SK-N-MC (cell line): ENCODE results near the gene OR2T2.
"Not testable (repeated sequence)": the region's sequence is repeated elsewhere in the genome, so short reads cannot be mapped to it uniquely, and the experiment has no call there.

Experiments
- EZH2 ChIP-seq: fragments of 200-600 bp; sonication (generic); IDR thresholded peaks from one replicate; pipeline ENCODE4 v1.6.1; 2017; ENCODE audit warnings: antibody characterized with exemption
- POLR2AphosphoS5 ChIP-seq: IDR thresholded peaks from 2 replicates; pipeline ENCODE4 v1.6.1; 2012; ENCODE audit warnings: mild to moderate bottlenecking, low read depth, low read length, borderline replicate concordance

DNA sequence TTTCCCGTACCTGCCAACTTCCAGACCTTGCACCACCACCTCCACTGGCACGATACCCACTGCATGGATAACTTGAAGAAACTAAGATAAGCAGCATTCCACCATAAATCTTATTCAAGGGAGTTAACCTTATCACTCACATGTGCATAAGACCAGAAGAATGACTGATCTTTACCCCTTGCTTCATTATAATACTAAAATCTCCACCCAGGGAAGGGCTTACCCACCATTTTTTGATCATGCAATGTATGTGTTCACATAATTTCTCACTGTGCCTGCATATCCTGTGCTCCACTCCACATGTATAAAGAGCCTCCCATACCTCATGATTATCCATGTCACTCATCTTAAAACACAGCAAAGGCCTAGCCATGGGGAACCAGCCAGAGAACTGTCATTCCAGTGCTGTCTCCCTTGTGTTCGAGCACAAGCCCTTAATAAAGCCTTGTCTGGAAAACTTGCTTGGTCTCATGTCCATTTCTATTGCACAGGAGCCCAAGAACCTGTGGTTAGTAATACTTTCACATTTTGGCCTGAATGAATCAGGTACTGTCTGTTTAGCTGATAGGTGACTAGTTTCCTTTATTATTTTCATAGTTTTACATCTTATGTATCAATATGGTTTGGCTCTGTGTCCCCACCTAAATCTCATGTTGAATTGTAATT is 17.8 kb upstream of the OR2T2 start:
- TF ChIP-seq POLR2AphosphoS5, EZH2: not testable (repeated sequence)
